ENCODE results near the gene ATP6V1G1. TPM values are rescaled to one million over a fixed set of nuclear protein-coding genes. Genes with fewer than 3 reads are reported as not detected.

Gene ATP6V1G1
- total RNA-seq, 1 experiment from 2014 or later, result 143 TPM

GRCh38 chr9:114616684-114617520 is 29.3 kb downstream of the ATP6V1G1 start:
- H3K9me3 Mint-ChIP-seq (ENCODE audit: unreplicated experiment), result no peaks in the 10 kb centered on the region
- no peak overlapping the region for H3K4me3 Mint-ChIP-seq (ENCODE audit: unreplicated experiment)
- H3K27me3 Mint-ChIP-seq (ENCODE audit: insufficient read depth, unreplicated experiment), result no peaks in the 10 kb centered on the region
- POLR2A ChIA-PET, result interaction anchor here (0.6 kb wide), 1 partner anchor 11 kb away, joined by 4 read pairs; no protein-coding TSS in a partner anchor
- Histone ChIP-seq H3K4me3 (ENCODE audit: low read depth, low read length) (no peak overlapping the region), H3K9me3 (no peaks in the 10 kb centered on the region), H3K4me1 (0 out of 2 replicates have a peak, but pooled peaks cover 2% of the 10 kb centered on the region), H3K36me3 (ENCODE audit: control insufficient read depth, insufficient read depth, low read length) (no peaks in the 10 kb centered on the region; the same call in 1 of the 2 replicates), H3K27me3 (replicated peaks; ENCODE audit: control insufficient read depth, insufficient read depth, low read length) (no peaks in the 10 kb centered on the region)
- no peak for TF ChIP-seq CTCF (IDR thresholded peaks at IDR 0.05; ENCODE audit: insufficient read depth in 1 of 2, low read depth in 1 of 2, low read length in 1 of 2, severe bottlenecking in 1 of 2, unreplicated experiment in 1 of 2)
- BruUV-seq (replicated peaks), result no TSS peak
- CTCF ChIA-PET, result interaction anchor here (0.6 kb wide), 1 partner anchor 79 kb away, joined by 3 read pairs; no protein-coding TSS in a partner anchor
- H3K36me3 Mint-ChIP-seq (ENCODE audit: insufficient read depth, unreplicated experiment), result peaks cover 12% of the 10 kb centered on the region
- no peak overlapping the region for H3K27ac Mint-ChIP-seq (ENCODE audit: unreplicated experiment)
- no peak for DNase-seq
- intact Hi-C loops (cut with micrococcal nuclease; ENCODE audit: unreplicated experiment), result no loop called here
- H3K4me1 Mint-ChIP-seq (ENCODE audit: low read depth, unreplicated experiment), result peaks cover 6% of the 10 kb centered on the region

- Mint-ChIP-seq H3K27me3 (ENCODE audit: insufficient read depth, unreplicated experiment) (no peaks in the 10 kb centered on the region), H3K4me1 (ENCODE audit: low read depth, unreplicated experiment) (no peaks in the 10 kb centered on the region), H3K9me3 (ENCODE audit: unreplicated experiment) (no peaks in the 10 kb centered on the region), H3K27ac (ENCODE audit: unreplicated experiment) (no peak overlapping the region), H3K36me3 (ENCODE audit: insufficient read depth, unreplicated experiment) (peaks cover 12% of the 10 kb centered on the region), H3K4me3 (ENCODE audit: unreplicated experiment) (no peak overlapping the region)
- Histone ChIP-seq H3K27me3 (replicated peaks; ENCODE audit: control insufficient read depth, insufficient read depth, low read length) (no peaks in the 10 kb centered on the region), H3K36me3 (ENCODE audit: control insufficient read depth, insufficient read depth, low read length) (no peaks in the 10 kb centered on the region), H3K4me1 (no peaks in the 10 kb centered on the region), H3K9me3 (no peaks in the 10 kb centered on the region), H3K4me3 (ENCODE audit: low read depth, low read length) (no peak overlapping the region)
- POLR2A ChIA-PET, result no interaction called here
- CTCF ChIA-PET, result no interaction called here
- no TSS peak for BruUV-seq (replicated peaks)
- no peak for DNase-seq
- TF ChIP-seq CTCF (IDR thresholded peaks at IDR 0.05; ENCODE audit: insufficient read depth in 1 of 2, low read depth in 1 of 2, low read length in 1 of 2, severe bottlenecking in 1 of 2, unreplicated experiment in 1 of 2), result no peak
- intact Hi-C loops (cut with micrococcal nuclease; ENCODE audit: unreplicated experiment), result no loop called here
Observed at GRCh38 chr9:114619191-114619761, 31.7 kb downstream of the ATP6V1G1 start.

GRCh38 chr9:114621561-114621960 is 34.0 kb downstream of the ATP6V1G1 start:
- no peak for DNase-seq
- ChIA-PET CTCF (no interaction called here), POLR2A (no interaction called here)
- peaks cover 7% of the 10 kb centered on the region for H3K36me3 Mint-ChIP-seq (ENCODE audit: insufficient read depth, unreplicated experiment)
- BruUV-seq (replicated peaks), result no TSS peak
- H3K4me3 Mint-ChIP-seq (ENCODE audit: unreplicated experiment), result no peak overlapping the region
- intact Hi-C loops (cut with micrococcal nuclease; ENCODE audit: unreplicated experiment), result no loop called here
- no peaks in the 10 kb centered on the region for H3K27me3 ChIP-seq (replicated peaks; ENCODE audit: control insufficient read depth, insufficient read depth, low read length)
- H3K27ac Mint-ChIP-seq (ENCODE audit: unreplicated experiment), result no peak overlapping the region
- no peaks in the 10 kb centered on the region for H3K4me1 ChIP-seq
- no peaks in the 10 kb centered on the region for H3K36me3 ChIP-seq (ENCODE audit: control insufficient read depth, insufficient read depth, low read length)
- H3K9me3 Mint-ChIP-seq (ENCODE audit: unreplicated experiment), result no peaks in the 10 kb centered on the region
- H3K27me3 Mint-ChIP-seq (ENCODE audit: insufficient read depth, unreplicated experiment), result no peaks in the 10 kb centered on the region
- no peak overlapping the region for H3K4me3 ChIP-seq (ENCODE audit: low read depth, low read length)
- H3K4me1 Mint-ChIP-seq (ENCODE audit: low read depth, unreplicated experiment), result no peaks in the 10 kb centered on the region
- no peak for TF ChIP-seq CTCF (IDR thresholded peaks at IDR 0.05; ENCODE audit: insufficient read depth in 1 of 2, low read depth in 1 of 2, low read length in 1 of 2, severe bottlenecking in 1 of 2, unreplicated experiment in 1 of 2)
- no peaks in the 10 kb centered on the region for H3K9me3 ChIP-seq
